Left renal cortex interstitium (tissue), 4 donors: ENCODE data around the gene CD109. TPM values are rescaled to one million over a fixed set of nuclear protein-coding genes. Genes with fewer than 3 reads are reported as not detected.
"Not testable (repeated sequence)": the region's sequence is repeated elsewhere in the genome, so short reads cannot be mapped to it uniquely, and the experiment has no call there.

Experiments
- DNase-seq, 4 donors: peaks; one replicate each; pipeline ENCODE4 v3.0.0-alpha.2; 2013; ENCODE audit warnings: low read depth in 4 of 4, low spot score in 2 of 4, missing footprints in 1 of 4
- polyA plus RNA-seq, 4 donors: library from polyadenylated mRNA; unstranded; fragments of 120-200 nt; gene quantifications; one replicate each; pipeline ENCODE4 v1.2.1, GENCODE V29; 2013; ENCODE audit not compliant: insufficient read length in 4 of 4

The CD109 gene
- polyA plus RNA-seq, 4 donors: 11.1 to 15.5 (median 12.8) TPM

DNA sequence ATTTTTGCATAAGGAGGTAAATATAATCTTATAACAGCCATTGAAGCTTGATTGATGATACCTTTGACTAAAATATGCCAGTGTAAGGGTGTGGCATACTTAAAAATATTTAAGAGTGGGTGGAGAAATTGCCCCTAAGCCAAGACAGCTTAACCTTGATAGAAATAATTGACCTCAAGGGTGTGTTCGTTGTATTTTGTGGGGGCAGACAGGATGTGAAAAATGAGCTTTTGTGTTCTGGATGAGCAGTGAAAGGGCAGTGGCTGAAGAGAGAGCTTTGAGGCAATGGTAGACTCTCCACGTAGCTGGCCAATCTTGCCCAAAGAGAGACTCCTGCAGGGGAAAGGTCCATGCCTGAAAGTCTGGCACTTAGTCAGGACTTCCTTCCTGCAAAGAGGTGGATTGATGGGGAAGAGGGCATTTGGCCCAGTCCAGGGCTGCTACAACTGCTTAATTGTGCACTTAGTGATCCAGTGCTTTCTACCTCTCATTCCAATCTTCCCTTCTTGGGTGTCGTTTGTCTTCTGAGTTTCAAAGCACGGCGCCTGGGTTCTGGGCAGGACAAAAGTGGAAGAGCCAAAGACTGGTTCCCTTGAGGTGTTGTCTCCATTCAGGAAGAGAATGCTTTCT lies 15.6 kb upstream of the CD109 start:
- no peak for DNase-seq

DNA sequence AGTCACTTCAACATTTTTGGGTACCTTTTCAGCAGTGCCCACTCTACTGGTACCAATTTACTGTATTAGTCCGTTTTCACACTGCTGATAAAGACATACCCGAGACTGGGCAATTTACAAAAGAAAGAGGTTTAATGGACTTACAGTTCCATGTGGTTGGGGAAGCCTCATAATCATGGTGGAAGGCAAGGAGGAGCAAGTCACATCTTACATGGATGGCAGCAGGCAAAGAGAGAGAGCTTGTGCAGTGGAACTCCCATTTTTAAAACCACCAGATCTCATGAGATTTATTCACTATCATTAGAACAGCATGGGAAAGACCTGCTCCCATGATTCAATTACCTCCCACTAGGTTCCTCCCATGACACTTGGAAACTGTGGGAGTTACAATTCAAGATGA lies 12.4 kb upstream of the CD109 start:
- not testable (repeated sequence) for DNase-seq

DNA sequence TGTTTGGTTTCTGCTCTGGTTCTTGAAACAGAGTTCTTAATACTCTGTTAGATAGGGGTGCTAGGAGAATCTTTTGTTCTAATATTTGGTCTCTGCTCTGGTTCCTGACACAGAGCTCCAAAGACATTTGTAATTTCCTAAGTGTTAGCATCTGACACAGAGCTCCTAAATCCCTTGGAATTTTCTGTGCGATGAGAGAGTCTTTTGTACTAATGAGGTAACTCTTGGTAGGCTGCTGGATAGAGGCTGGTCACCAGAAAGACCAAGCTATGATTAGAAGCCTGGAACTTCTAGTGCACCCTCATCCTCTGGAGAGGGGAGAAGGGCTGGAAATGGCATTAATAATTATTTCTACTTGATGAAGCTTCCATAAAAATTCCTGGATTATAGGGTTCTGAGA lies 7.7 kb upstream of the CD109 start:
- DNase-seq: no peak

- DNase-seq: no peak
These were observed 5.9 kb upstream of the CD109 start for GRCh38 chr6:73690056-73690455.

DNA sequence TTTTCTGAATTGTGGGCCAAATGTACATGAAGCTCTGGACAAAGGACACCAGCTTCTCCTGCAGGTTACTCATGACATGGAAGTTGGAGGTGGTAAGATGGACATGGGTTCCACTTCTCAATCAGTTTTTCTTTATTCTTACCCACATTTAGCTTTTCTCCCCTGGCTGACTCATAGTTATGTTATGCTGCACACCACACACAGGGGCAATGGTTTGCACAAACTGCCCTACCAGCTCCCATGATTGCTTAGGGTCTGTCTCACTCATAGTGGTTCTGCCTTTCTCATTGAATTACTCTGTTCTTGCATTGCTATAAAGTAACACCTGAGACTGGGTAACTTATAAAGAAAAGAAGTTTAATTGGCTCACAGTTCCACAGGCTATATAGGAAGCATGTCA lies 4.5 kb upstream of the CD109 start:
- DNase-seq: no peak

- DNase-seq: no peak
These were observed 1.1 kb upstream of the CD109 start for GRCh38 chr6:73694711-73695411.

GRCh38 chr6:73696966-73697655 lies 1.1 kb downstream of the CD109 start:
- DNase-seq: no peak

DNA sequence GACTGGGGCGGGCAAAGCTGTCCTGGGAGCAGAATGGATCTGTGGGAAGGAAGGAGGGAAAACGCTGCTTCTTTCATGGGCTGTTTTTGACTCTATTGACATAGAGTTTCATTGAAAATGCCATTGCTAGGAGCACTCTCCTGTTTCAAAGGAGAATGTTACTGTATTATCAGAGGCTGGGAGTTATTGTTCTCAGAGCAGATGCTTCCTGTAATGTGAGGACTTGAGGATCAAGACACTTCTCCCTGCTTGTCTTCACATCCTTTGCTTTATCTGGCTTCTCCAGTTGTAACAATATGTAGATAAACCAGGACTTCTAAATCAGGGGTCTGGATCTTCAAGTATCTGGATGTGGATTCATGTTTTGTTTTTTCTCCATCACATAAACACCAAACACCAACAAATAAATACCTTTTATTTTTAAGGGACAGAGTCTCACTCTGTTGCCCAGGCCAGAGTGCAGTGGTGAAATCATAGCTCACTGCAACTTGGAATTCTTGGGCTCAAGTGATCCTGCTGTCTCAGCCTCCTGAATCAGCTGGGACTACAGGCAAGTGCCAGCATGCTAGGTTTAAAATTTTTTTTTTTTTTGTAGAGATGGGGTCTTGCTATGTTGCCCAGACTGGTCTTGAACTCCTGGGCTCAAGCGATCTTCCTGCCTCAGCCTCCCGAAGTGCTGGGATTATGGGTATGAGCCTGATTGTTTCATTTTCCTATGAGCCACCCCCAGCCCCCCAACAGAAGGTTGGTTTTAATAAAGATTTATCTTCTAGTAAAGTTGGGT lies 3.9 kb downstream of the CD109 start:
- DNase-seq: no peak

- no peak for DNase-seq
These were observed 6.4 kb downstream of the CD109 start for GRCh38 chr6:73702444-73702843.

DNA sequence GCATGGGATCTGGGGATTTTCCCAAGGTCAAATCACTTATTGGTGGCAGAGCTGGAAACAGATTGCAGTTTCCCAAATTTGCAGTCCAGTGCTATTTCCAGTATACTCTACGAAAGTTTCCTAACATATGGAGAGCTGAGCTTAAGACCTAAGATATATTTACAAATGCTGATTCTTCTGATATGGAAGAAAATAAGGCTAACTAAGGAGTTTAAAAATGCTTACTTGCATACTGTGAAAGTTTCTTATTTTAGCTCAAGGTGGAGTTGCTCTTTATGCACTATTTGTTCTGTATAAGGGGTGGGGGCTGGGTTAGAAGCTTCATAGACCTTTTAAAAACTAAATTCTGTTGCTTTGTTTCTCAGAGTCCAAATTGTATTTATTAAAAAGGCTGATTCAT lies 7.5 kb downstream of the CD109 start:
- no peak for DNase-seq

DNA sequence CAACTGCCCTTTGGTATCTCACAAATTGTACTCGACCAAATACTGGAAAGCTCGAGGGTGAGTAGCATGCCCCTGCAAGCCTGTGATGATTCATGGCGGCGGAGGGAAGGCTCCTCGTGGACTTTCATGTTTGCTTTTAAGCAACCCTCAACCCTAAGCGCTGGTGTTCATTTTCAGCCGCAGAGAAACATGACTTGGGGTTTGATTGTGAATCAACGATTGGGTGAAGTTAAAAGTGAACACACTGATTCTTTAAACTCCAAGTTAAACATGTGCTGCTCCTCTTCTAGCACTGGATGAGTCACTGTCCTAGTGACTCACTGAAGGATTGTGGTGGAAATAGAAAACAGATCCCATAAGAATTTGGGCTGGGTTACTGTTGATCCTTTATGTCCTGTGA lies 8.3 kb downstream of the CD109 start:
- no peak for DNase-seq

- no peak for DNase-seq
These were observed 8.8 kb downstream of the CD109 start for GRCh38 chr6:73704798-73705197.

GRCh38 chr6:73706971-73707370 lies 11.0 kb downstream of the CD109 start:
- no peak for DNase-seq

DNA sequence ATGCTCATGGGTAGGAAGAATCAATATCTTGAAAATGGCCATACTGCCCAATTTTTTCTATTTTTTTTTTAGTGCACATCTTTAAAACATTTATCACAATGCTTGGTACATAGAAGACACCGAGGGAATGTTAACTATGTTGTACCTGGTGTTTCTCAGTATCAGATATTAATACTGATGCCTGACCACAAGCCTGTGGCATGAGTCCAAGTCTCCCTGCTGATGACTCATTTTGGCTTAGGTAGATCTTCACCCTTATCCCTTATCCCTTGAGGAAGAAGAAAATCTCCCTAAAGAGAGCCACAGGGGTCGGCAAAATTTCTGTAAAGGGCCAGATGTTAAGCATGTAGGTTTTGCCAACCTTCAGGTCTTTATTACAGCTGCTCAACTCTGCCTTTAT lies 14.5 kb downstream of the CD109 start:
- no peak for DNase-seq

GRCh38 chr6:73710948-73711347 lies 14.9 kb downstream of the CD109 start:
- DNase-seq: no peak

DNA sequence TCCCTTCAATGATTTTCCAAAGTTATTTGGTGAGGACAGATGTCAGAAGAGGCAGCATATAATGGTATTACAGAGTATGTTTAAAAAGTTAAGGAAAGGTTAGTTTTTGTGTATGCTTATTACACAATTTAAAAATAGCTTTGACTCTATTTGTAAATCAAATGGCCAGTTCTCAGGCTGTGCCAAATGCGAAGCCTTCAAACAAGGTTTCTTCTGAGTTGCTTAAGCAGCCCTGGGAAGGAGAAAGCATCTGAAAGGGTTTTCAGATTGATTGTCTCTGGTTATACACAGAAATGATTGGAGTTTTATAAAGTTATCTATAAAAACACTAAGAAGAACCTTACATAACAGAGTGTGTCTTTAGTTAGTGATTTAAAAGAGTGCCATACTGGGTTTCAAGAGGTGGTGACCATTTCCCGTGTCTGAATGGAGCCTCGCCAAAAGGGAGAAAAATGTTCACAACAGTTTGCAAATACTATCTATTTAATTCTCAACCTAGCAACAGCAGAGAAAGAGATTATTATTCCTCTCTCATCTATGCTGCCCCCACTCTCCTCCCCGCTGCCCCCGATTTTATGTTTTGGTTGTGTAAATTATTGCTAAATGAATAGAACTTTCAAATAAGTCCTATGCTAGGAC lies 16.7 kb downstream of the CD109 start:
- no peak for DNase-seq

- DNase-seq: no peak
These were observed 17.6 kb downstream of the CD109 start for GRCh38 chr6:73713426-73714147.

DNA sequence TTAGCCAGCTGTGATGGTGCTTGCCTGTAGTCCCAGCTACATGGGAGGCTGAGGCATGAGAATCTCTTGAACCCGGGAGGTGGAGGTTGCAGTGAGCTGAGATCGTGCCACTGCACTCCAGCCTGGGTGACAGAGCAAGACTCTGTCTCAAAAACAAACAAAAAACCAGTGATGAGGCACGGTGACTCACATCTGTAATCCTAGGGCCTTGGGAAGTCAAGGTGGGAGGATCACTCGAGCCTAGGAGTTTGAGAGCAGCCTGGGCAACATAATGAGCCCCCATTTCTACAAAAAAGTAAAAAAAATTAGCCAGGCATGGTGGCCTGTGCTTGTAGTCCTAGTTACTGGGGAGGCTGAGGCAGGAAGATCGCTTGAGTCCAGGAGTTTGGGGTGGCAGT lies 19.1 kb downstream of the CD109 start:
- not testable (repeated sequence) for DNase-seq

- DNase-seq: no peak
These were observed 23.0 kb downstream of the CD109 start for GRCh38 chr6:73719046-73719445.
